Stimulated activated CD8-positive, alpha-beta memory T cell treated with anti-CD3 and anti-CD28 coated beads, Interleukin-15, amount 100 ng/mL, for 4 hours (primary cell): ENCODE measurements around the gene NOS1AP.

ENCODE experiments used
- DNase-seq, 2 donors: peaks; one replicate each; pipeline ENCODE4 v3.0.0-alpha.2; 2020; ENCODE audit warnings: low read depth in 2 of 2

Gene NOS1AP

GRCh38 chr1:162299018-162299417, 229.5 kb downstream of the NOS1AP start:
- no peak for DNase-seq

GRCh38 chr1:162300057-162300917, 230.8 kb downstream of the NOS1AP start:
- DNase-seq = no peak

GRCh38 chr1:162301696-162302095, 232.2 kb downstream of the NOS1AP start:
- no peak for DNase-seq

GRCh38 chr1:162302306-162303003, 233.0 kb downstream of the NOS1AP start:
- DNase-seq = no peak

- DNase-seq = no peak
Measured at GRCh38 chr1:162303004-162303344, 233.5 kb downstream of the NOS1AP start.

- DNase-seq = no peak
Measured at GRCh38 chr1:162304736-162305135, 235.2 kb downstream of the NOS1AP start.

GRCh38 chr1:162305969-162306368, 236.5 kb downstream of the NOS1AP start:
- DNase-seq = no peak

GRCh38 chr1:162310337-162310736, 240.8 kb downstream of the NOS1AP start:
- no peak for DNase-seq

- DNase-seq = no peak
Measured at GRCh38 chr1:162314206-162314605, 244.7 kb downstream of the NOS1AP start.

- DNase-seq = no peak
Measured at GRCh38 chr1:162315673-162316072, 246.2 kb downstream of the NOS1AP start.

- no peak for DNase-seq
Measured at GRCh38 chr1:162316187-162316586, 246.7 kb downstream of the NOS1AP start.

- no peak for DNase-seq
Measured at GRCh38 chr1:162317621-162318020, 248.1 kb downstream of the NOS1AP start.

- no peak for DNase-seq
Measured at GRCh38 chr1:162319493-162320175, 250.1 kb downstream of the NOS1AP start.

- no peak for DNase-seq
Measured at GRCh38 chr1:162321809-162322422, 252.4 kb downstream of the NOS1AP start.

- no peak for DNase-seq
Measured at GRCh38 chr1:162323023-162323422, 253.5 kb downstream of the NOS1AP start.

GRCh38 chr1:162324396-162324795, 254.9 kb downstream of the NOS1AP start:
- no peak for DNase-seq

GRCh38 chr1:162326559-162326958, 257.1 kb downstream of the NOS1AP start:
- DNase-seq = no peak

- DNase-seq = no peak
Measured at GRCh38 chr1:162327144-162327787, 257.8 kb downstream of the NOS1AP start.

- no peak for DNase-seq
Measured at GRCh38 chr1:162327788-162328165, 258.3 kb downstream of the NOS1AP start.

GRCh38 chr1:162328512-162328911, 259.0 kb downstream of the NOS1AP start:
- no peak for DNase-seq

- no peak for DNase-seq
Measured at GRCh38 chr1:162329826-162330225, 260.3 kb downstream of the NOS1AP start.

GRCh38 chr1:162333991-162334390, 264.5 kb downstream of the NOS1AP start:
- DNase-seq = no peak
